Testis (tissue), 3 donors: ENCODE measurements around the gene MYO7B. TPM values are rescaled to one million over a fixed set of nuclear protein-coding genes. Genes with fewer than 3 reads are reported as not detected.

Experiments
- DNase-seq: peaks from one replicate; pipeline ENCODE4 v3.0.0-alpha.2; 2019
- H3K27ac ChIP-seq, 2 donors: fragments of 200-600 bp; sonication (generic); one replicate each; pipeline ENCODE4 v1.5.1; 2019
- H3K27me3 ChIP-seq: fragments of 200-600 bp; sonication (generic); one replicate; pipeline ENCODE4 v1.5.1; 2019
- H3K36me3 ChIP-seq: fragments of 200-600 bp; sonication (generic); one replicate; pipeline ENCODE4 v1.5.1; 2017; ENCODE audit warnings: low read depth; ENCODE audit errors: missing control alignments
- H3K4me1 ChIP-seq: fragments of 200-600 bp; sonication (generic); one replicate; pipeline ENCODE4 v1.5.1; 2019
- H3K4me3 ChIP-seq, 2 donors: fragments of 200-600 bp; sonication (generic); one replicate each; pipeline ENCODE4 v1.5.1; 2017 to 2019
- H3K9me3 ChIP-seq: fragments of 200-600 bp; sonication (generic); one replicate; pipeline ENCODE4 v1.5.1; 2017
- POLR2A ChIP-seq: fragments of 450-650 bp; IDR thresholded peaks from one replicate; pipeline ENCODE4 v1.6.1; 2017; ENCODE audit warnings: antibody characterized with exemption, mild to moderate bottlenecking, moderate library complexity
- WGBS, 2 donors: methylation state at CpG; one replicate each; pipeline ENCODE4 v1.1.5; 2018; 5-methylcytosine and 5-hydroxymethylcytosine counted together
- intact Hi-C: fragments of 100-400 bp; cut with DNase I; formaldehyde crosslinking; loops from one replicate; pipeline ENCODE4 v1.15.1; 2023; ENCODE audit warnings: low total_unique reads
- polyA plus RNA-seq: library from polyadenylated mRNA; stranded (reverse); fragments of 350-450 nt; fragmentation: Illumina TruSeq; extraction: RNeasy Lipid Tissue Mini Kit (QIAGEN cat#74804); gene quantifications from one replicate; pipeline ENCODE4 v1.2.3, GENCODE V29; 2014; ENCODE audit warnings: low read depth, low replicate concordance; ENCODE audit not compliant: insufficient read depth
- total RNA-seq, 2 donors: library from RNA; depleted of rRNA; stranded (reverse); fragments of >200 nt; gene quantifications; one replicate each; pipeline ENCODE4 v1.2.3, GENCODE V29; 2016
- TF ChIP-seq, protein P1 (sequence below), 3 experiments: fragments of 450-650 bp in 2 of 3; fragments of 200-600 bp in 1 of 3; sonication (generic) in 1 of 3; IDR thresholded peaks; one replicate each; pipeline ENCODE4 v1.5.1; 2016 to 2019; ENCODE audit warnings: antibody characterized with exemption in 3 of 3, mild to moderate bottlenecking in 2 of 3, moderate library complexity in 1 of 3

Gene MYO7B
- total and polyA plus RNA-seq, 3 donors from 2014 or later, result 3.6 to 5.6 (median 4.2) TPM

- H3K27me3 ChIP-seq, result no peaks in the 10 kb centered on the region
- intact Hi-C loops, result no loop called here
- TF ChIP-seq POLR2A, result no peak
- TF ChIP-seq, protein P1, sequence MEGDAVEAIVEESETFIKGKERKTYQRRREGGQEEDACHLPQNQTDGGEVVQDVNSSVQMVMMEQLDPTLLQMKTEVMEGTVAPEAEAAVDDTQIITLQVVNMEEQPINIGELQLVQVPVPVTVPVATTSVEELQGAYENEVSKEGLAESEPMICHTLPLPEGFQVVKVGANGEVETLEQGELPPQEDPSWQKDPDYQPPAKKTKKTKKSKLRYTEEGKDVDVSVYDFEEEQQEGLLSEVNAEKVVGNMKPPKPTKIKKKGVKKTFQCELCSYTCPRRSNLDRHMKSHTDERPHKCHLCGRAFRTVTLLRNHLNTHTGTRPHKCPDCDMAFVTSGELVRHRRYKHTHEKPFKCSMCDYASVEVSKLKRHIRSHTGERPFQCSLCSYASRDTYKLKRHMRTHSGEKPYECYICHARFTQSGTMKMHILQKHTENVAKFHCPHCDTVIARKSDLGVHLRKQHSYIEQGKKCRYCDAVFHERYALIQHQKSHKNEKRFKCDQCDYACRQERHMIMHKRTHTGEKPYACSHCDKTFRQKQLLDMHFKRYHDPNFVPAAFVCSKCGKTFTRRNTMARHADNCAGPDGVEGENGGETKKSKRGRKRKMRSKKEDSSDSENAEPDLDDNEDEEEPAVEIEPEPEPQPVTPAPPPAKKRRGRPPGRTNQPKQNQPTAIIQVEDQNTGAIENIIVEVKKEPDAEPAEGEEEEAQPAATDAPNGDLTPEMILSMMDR (IDR thresholded peaks at IDR 0.05), result no peak
- no peaks in the 10 kb centered on the region for H3K36me3 ChIP-seq
- H3K27ac ChIP-seq, result no peak overlapping the region
- no peak for DNase-seq
- H3K4me3 ChIP-seq, result no peak overlapping the region
- H3K4me1 ChIP-seq, result peaks cover 2% of the 10 kb centered on the region
- no peaks in the 10 kb centered on the region for H3K9me3 ChIP-seq
- WGBS, 2 donors, result 85 to 86% methylated on average over 6 to 23 of the region's 23 CpGs
These were observed 103.1 kb downstream of the MYO7B start for GRCh38 chr2:127638361-127639110.

DNA sequence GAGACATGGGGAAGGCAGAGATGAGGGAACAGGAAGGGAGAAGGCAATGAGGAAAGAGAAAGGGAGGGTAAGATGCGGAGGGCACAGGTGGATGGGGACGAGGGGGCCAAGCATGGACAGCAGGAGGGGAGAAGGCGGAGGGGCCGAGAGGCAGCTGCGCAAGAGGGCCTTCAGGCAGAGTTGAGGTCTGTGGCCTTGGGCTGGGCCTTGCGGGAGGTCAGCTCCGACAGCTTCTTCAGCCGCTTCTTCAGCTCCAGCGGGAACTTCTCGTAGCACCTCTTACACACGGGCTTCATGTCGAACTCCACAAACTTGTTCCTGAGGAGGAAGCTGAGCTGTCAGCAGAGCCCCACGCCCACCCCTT, 103.6 kb downstream of the MYO7B start:
- H3K36me3 ChIP-seq, result no peaks in the 10 kb centered on the region
- no peak for DNase-seq
- peaks cover 1% of the 10 kb centered on the region for H3K4me1 ChIP-seq
- no peaks in the 10 kb centered on the region for H3K9me3 ChIP-seq
- WGBS, 2 donors, result 88 to 93% methylated on average over 13 of the region's 13 CpGs
- H3K4me3 ChIP-seq, result no peak overlapping the region
- no peaks in the 10 kb centered on the region for H3K27me3 ChIP-seq
- no peak overlapping the region for H3K27ac ChIP-seq
- intact Hi-C loops, result no loop called here
- TF ChIP-seq POLR2A, result no peak
- TF ChIP-seq, protein P1 (IDR thresholded peaks at IDR 0.05), result no peak

- H3K36me3 ChIP-seq, result no peaks in the 10 kb centered on the region
- H3K9me3 ChIP-seq, result no peaks in the 10 kb centered on the region
- TF ChIP-seq, protein P1 (IDR thresholded peaks at IDR 0.05), result peak in 1 of 3 experiments; percentile 10
- no peak for TF ChIP-seq POLR2A
- WGBS, 2 donors, result 88% methylated on average over 25 of the region's 25 CpGs; no CpG with 5 or more reads in 1 of the 2 donors
- no peak for DNase-seq
- intact Hi-C loops, result no loop called here
- no peaks in the 10 kb centered on the region for H3K27me3 ChIP-seq
- no peak overlapping the region for H3K4me3 ChIP-seq
- H3K27ac ChIP-seq, result no peak overlapping the region
- no peaks in the 10 kb centered on the region for H3K4me1 ChIP-seq
These were observed 104.9 kb downstream of the MYO7B start for GRCh38 chr2:127640082-127641072.

- no peak overlapping the region for H3K4me3 ChIP-seq
- H3K27ac ChIP-seq, result no peak overlapping the region
- H3K4me1 ChIP-seq, result no peaks in the 10 kb centered on the region
- H3K9me3 ChIP-seq, result no peaks in the 10 kb centered on the region
- intact Hi-C loops, result no loop called here
- no peaks in the 10 kb centered on the region for H3K27me3 ChIP-seq
- TF ChIP-seq POLR2A, result no peak
- TF ChIP-seq, protein P1 (IDR thresholded peaks at IDR 0.05), result no peak
- no peaks in the 10 kb centered on the region for H3K36me3 ChIP-seq
- no peak for DNase-seq
- WGBS, 2 donors, result 95% methylated on average over 4 of the region's 6 CpGs; no CpG with 5 or more reads in 1 of the 2 donors
These were observed 105.7 kb downstream of the MYO7B start for GRCh38 chr2:127641133-127641532.
